A375 (cell line): ENCODE data around the gene TMEM217. TPM values are rescaled to one million over a fixed set of nuclear protein-coding genes. Genes with fewer than 3 reads are reported as not detected.

ENCODE experiments used
- small RNA-seq: library from RNA; depleted of rRNA; stranded (forward); fragments of <200 nt; gene quantifications from one replicate; pipeline ENCODE3, GENCODE V24; 2014
- total RNA-seq: library from RNA; depleted of rRNA; stranded (reverse); fragments of >200 nt; shearing (Covaris generic); gene quantifications from 2 replicates; pipeline ENCODE4 v1.2.3, GENCODE V29; 2014; rRNA removed

The TMEM217 gene
- total RNA-seq = not detected in 2 replicates

GRCh38 chr6:37257634-37258404 is at the start of gene TMEM217, which contains the start of gene TBC1D22B:
Gene TMEM217 (minus strand): TSS chr6:37258144. CDS start chr6:37219030, 39,114 bp downstream.
Gene TBC1D22B (plus strand): TSS chr6:37257772. CDS start chr6:37257918, 146 bp downstream.

DNA sequence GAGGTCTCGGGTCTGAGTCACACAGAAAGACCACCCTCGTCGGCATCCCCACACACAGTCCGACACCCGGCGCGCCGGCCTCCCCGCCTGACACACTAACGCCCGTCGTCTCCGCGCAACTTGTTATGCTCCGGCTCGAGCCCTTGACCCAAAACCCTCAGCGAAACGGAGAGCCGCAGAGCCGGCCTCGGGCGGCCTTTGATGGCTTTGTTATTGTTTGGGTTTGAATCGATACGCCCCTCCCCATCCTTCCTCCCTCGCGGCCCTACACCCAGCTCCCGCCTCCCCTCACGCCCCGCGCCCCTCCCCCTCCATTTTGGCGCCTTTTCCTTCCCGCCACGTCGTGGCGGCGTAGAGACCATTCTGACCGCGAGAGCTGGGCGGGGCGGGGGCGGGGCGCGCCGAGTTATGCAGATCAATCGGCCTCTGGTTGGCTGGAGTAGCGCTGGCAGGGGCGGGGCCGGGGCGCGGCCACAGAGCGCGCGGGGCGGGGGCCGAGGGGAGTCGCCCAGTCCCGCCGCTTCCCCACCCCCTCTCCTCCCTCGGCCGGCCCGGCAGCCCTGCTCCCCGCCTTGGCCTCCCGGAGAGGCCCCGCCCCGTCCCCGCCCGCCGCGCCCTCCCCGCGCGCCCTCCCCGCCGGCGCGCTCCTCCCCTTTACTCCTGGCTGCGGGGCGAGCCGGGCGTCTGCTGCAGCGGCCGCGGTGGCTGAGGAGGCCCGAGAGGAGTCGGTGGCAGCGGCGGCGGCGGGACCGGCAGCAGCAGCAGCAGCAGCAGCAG is 88.3 kb downstream of the TMEM217 start, which contains the start of gene PIM1:
PIM1 (plus strand) TSS at position 657 of the 777 bp plus-strand sequence. CDS start 424 bp downstream, outside the sequence.

Small RNA genes lying within 50 kb of the gene (small RNA-seq; reads per million reads assigned to genes)
- gene AL096712.1 = not detected

Other genes starting within 250 kb of the TMEM217 start
- 14.0 and 18.5 TPM in 2 replicates for gene PIM1, start 88.0 kb downstream of the TMEM217 start, total RNA-seq
- 3.0 and 3.7 TPM in 2 replicates for gene TBC1D22B, start 372 bp downstream of the TMEM217 start, total RNA-seq
- gene RNF8, start 95.8 kb upstream of the TMEM217 start, total RNA-seq = 18.3 and 26.8 TPM in 2 replicates
- 26.3 and 30.1 TPM in 2 replicates for gene CMTR1, start 175.1 kb upstream of the TMEM217 start, total RNA-seq
- 20.2 and 26.6 TPM in 2 replicates for gene CCDC167, start 241.7 kb upstream of the TMEM217 start, total RNA-seq